ENCODE data around the gene CAMK2A. TPM values are rescaled to one million over a fixed set of nuclear protein-coding genes. Genes with fewer than 3 reads are reported as not detected.

The CAMK2A gene
- total and polyA plus RNA-seq, 2 experiments from 2014 or later, result 0.18 TPM; not detected in 1

- Histone ChIP-seq H3K27me3 (ENCODE audit: insufficient read depth) (no peaks in the 10 kb centered on the region), H2AFZ (no peak overlapping the region), H3K4me2 (no peak overlapping the region), H3F3A (replicated peaks; ENCODE audit: low read depth) (no peaks in the 10 kb centered on the region), H3K36me3 (ENCODE audit: insufficient read depth) (no peaks in the 10 kb centered on the region), H3K79me2 (replicated peaks; ENCODE audit: insufficient read depth) (no peaks in the 10 kb centered on the region), H3K9me2 (ENCODE audit: insufficient read depth) (no peaks in the 10 kb centered on the region), H3K4me1 (ENCODE audit: insufficient read depth) (no peaks in the 10 kb centered on the region), H3K4me3 (no peak overlapping the region), H3K27ac (ENCODE audit: low read depth) (no peak overlapping the region), H4K20me1 (replicated peaks; ENCODE audit: insufficient read depth) (no peaks in the 10 kb centered on the region)
- Mint-ChIP-seq H3K27me3 (ENCODE audit: insufficient read depth, low read depth, poor library complexity) (peaks cover 4% of the 10 kb centered on the region), H3K27ac (no peak overlapping the region), H3K4me3 (no peak overlapping the region), H3K36me3 (ENCODE audit: low read depth) (no peaks in the 10 kb centered on the region), H3K9me3 (no peaks in the 10 kb centered on the region), H3K4me1 (no peaks in the 10 kb centered on the region; the same call in 2 of the 3 replicates)
- DNase-seq (ENCODE audit: low spot score) (no peak), ATAC-seq (no peak)
- TF ChIP-seq CTCF (conservative IDR thresholded peaks at IDR 0.05; ENCODE audit: low read depth in 2 of 2) (0 out of 4 replicates have a peak, but pooled peaks of 1 of the 2 experiments have one; percentile 13), JUNB (IDR thresholded peaks at IDR 0.05; ENCODE audit: unreplicated experiment) (no peak)
These were observed 66.1 kb downstream of the CAMK2A start for GRCh38 chr5:150223474-150223873.

GRCh38 chr5:150222906-150223305 is 66.7 kb downstream of the CAMK2A start:
- Mint-ChIP-seq H3K9me3 (no peaks in the 10 kb centered on the region), H3K4me1 (no peaks in the 10 kb centered on the region; the same call in 1 of the 3 replicates), H3K36me3 (ENCODE audit: low read depth) (no peaks in the 10 kb centered on the region), H3K27ac (no peak overlapping the region), H3K27me3 (ENCODE audit: insufficient read depth, low read depth, poor library complexity) (peaks cover 2% of the 10 kb centered on the region), H3K4me3 (no peak overlapping the region)
- Histone ChIP-seq H4K20me1 (replicated peaks; ENCODE audit: insufficient read depth) (no peaks in the 10 kb centered on the region), H3K79me2 (replicated peaks; ENCODE audit: insufficient read depth) (no peaks in the 10 kb centered on the region), H3K27ac (ENCODE audit: low read depth) (no peak overlapping the region), H3K4me1 (ENCODE audit: insufficient read depth) (no peaks in the 10 kb centered on the region), H3F3A (replicated peaks; ENCODE audit: low read depth) (no peaks in the 10 kb centered on the region), H2AFZ (no peak overlapping the region), H3K4me3 (no peak overlapping the region), H3K9me2 (ENCODE audit: insufficient read depth) (no peaks in the 10 kb centered on the region), H3K4me2 (no peak overlapping the region), H3K36me3 (ENCODE audit: insufficient read depth) (no peaks in the 10 kb centered on the region), H3K27me3 (ENCODE audit: insufficient read depth) (no peaks in the 10 kb centered on the region)
- DNase-seq (ENCODE audit: low spot score) (no peak), ATAC-seq (no peak)
- TF ChIP-seq EZH2 (IDR thresholded peaks at IDR 0.05; ENCODE audit: low read depth, unreplicated experiment) (no peak), POLR2AphosphoS5 (IDR thresholded peaks at IDR 0.05; ENCODE audit: low read depth) (no peak), ETS1 (IDR thresholded peaks at IDR 0.05) (no peak), CTCF (conservative IDR thresholded peaks at IDR 0.05; ENCODE audit: low read depth in 2 of 2) (no peak), REST (IDR thresholded peaks at IDR 0.05; ENCODE audit: unreplicated experiment) (no peak), ZNF331 (CRISPR knock-in tag; IDR thresholded peaks at IDR 0.05; ENCODE audit: low read depth) (no peak), JUNB (IDR thresholded peaks at IDR 0.05; ENCODE audit: unreplicated experiment) (no peak), EZH2phosphoT487 (IDR thresholded peaks at IDR 0.05; ENCODE audit: unreplicated experiment) (no peak), NANOG (IDR thresholded peaks at IDR 0.05; ENCODE audit: borderline replicate concordance) (no peak)
